HEK293 (cell line): ENCODE measurements around the gene KLHL21.
A peak's percentile ranks its signal among the peaks of the same experiment; 100 is the strongest.

Source experiments
- FEZF1 ChIP-seq: fragments of 450-650 bp; formaldehyde crosslinking; IDR thresholded peaks from 2 replicates; pipeline ENCODE4 v1.5.1; 2016; ENCODE audit warnings: missing biosample characterization, missing genetic modification characterization
- HOXD13 ChIP-seq: sonication (generic); formaldehyde crosslinking; IDR thresholded peaks from 2 replicates; pipeline ENCODE4 v1.8.0; 2022; ENCODE audit warnings: missing genetic modification reagents, borderline replicate concordance
- IKZF3 ChIP-seq: fragments of 450-650 bp; IDR thresholded peaks from 2 replicates; pipeline ENCODE4 v1.5.0; 2018; ENCODE audit warnings: missing biosample characterization, mild to moderate bottlenecking, missing genetic modification characterization, moderate library complexity
- PRDM1 ChIP-seq: fragments of 450-650 bp; formaldehyde crosslinking; IDR thresholded peaks from 2 replicates; pipeline ENCODE4; 2016; ENCODE audit warnings: missing biosample characterization, missing genetic modification characterization
- SP7 ChIP-seq: fragments of 450-650 bp; formaldehyde crosslinking; IDR thresholded peaks from 2 replicates; pipeline ENCODE4 v1.5.1; 2016; ENCODE audit warnings: missing biosample characterization, missing genetic modification characterization
- WT1 ChIP-seq: fragments of 450-650 bp; formaldehyde crosslinking; IDR thresholded peaks from 2 replicates; pipeline ENCODE4 v1.5.1; 2016; ENCODE audit warnings: missing biosample characterization, missing genetic modification characterization
- YY1 ChIP-seq: fragments of 450-650 bp; formaldehyde crosslinking; IDR thresholded peaks from 2 replicates; pipeline ENCODE4 v1.5.1; 2018; ENCODE audit warnings: missing biosample characterization, missing genetic modification characterization
- ZBTB48 ChIP-seq: fragments of 450-650 bp; formaldehyde crosslinking; IDR thresholded peaks from 2 replicates; pipeline ENCODE4 v1.5.1; 2016; ENCODE audit warnings: missing biosample characterization, missing genetic modification characterization
- ZFP41 ChIP-seq: fragments of 450-650 bp; formaldehyde crosslinking; IDR thresholded peaks from 2 replicates; pipeline ENCODE4 v1.5.1; 2016; ENCODE audit warnings: missing biosample characterization, missing genetic modification characterization, borderline replicate concordance
- ZNF121 ChIP-seq: fragments of 450-650 bp; formaldehyde crosslinking; IDR thresholded peaks from 2 replicates; pipeline ENCODE4 v1.5.1; 2016; ENCODE audit warnings: missing biosample characterization, missing genetic modification characterization
- ZNF146 ChIP-seq: fragments of 450-650 bp; formaldehyde crosslinking; IDR thresholded peaks from 2 replicates; pipeline ENCODE4 v1.5.1; 2016; ENCODE audit warnings: missing biosample characterization, missing genetic modification characterization
- ZNF2 ChIP-seq: fragments of 450-650 bp; formaldehyde crosslinking; IDR thresholded peaks from 2 replicates; pipeline ENCODE4 v1.5.1; 2016; ENCODE audit warnings: missing biosample characterization, missing genetic modification characterization
- ZNF221 ChIP-seq: fragments of 450-650 bp; formaldehyde crosslinking; IDR thresholded peaks from 2 replicates; pipeline ENCODE4 v1.5.1; 2017; ENCODE audit warnings: missing biosample characterization, missing genetic modification characterization, borderline replicate concordance
- ZNF501 ChIP-seq: fragments of 450-650 bp; formaldehyde crosslinking; IDR thresholded peaks from 2 replicates; pipeline ENCODE4 v1.5.1; 2016; ENCODE audit warnings: missing biosample characterization, missing genetic modification characterization
- ZNF514 ChIP-seq: fragments of 450-650 bp; formaldehyde crosslinking; IDR thresholded peaks from 2 replicates; pipeline ENCODE4 v1.5.1; 2016; ENCODE audit warnings: missing biosample characterization, missing genetic modification characterization
- ZNF521 ChIP-seq: fragments of 450-650 bp; formaldehyde crosslinking; IDR thresholded peaks from 2 replicates; pipeline ENCODE4 v1.5.1; 2017; ENCODE audit warnings: missing biosample characterization, mild to moderate bottlenecking, missing genetic modification characterization
- ZNF549 ChIP-seq: fragments of 450-650 bp; IDR thresholded peaks from 2 replicates; pipeline ENCODE4 v1.5.1; 2018; ENCODE audit warnings: missing biosample characterization, missing genetic modification characterization, mild to moderate bottlenecking, inconsistent platforms, moderate library complexity
- ZNF585B ChIP-seq: fragments of 450-650 bp; formaldehyde crosslinking; IDR thresholded peaks from 2 replicates; pipeline ENCODE4 v1.5.1; 2016; ENCODE audit warnings: missing biosample characterization, missing genetic modification characterization
- ZNF610 ChIP-seq: fragments of 450-650 bp; formaldehyde crosslinking; IDR thresholded peaks from 2 replicates; pipeline ENCODE4 v1.5.1; 2016; ENCODE audit warnings: missing biosample characterization, missing genetic modification characterization, borderline replicate concordance
- ZNF623 ChIP-seq: fragments of 450-650 bp; formaldehyde crosslinking; IDR thresholded peaks from 2 replicates; pipeline ENCODE4 v1.5.1; 2016; ENCODE audit warnings: missing biosample characterization, missing genetic modification characterization
- ZNF624 ChIP-seq: fragments of 450-650 bp; formaldehyde crosslinking; IDR thresholded peaks from 2 replicates; pipeline ENCODE4 v1.5.1; 2017; ENCODE audit warnings: missing biosample characterization, missing genetic modification characterization
- ZNF626 ChIP-seq: fragments of 450-650 bp; sonication (Bioruptor Pico); formaldehyde crosslinking; IDR thresholded peaks from 2 replicates; pipeline ENCODE4 v1.5.1; 2018; ENCODE audit warnings: missing biosample characterization, missing genetic modification characterization, inconsistent platforms
- ZNF664 ChIP-seq: fragments of 450-650 bp; formaldehyde crosslinking; IDR thresholded peaks from 2 replicates; pipeline ENCODE4 v1.5.1; 2016; ENCODE audit warnings: missing biosample characterization, missing genetic modification characterization
- ZNF670 ChIP-seq: fragments of 450-650 bp; formaldehyde crosslinking; IDR thresholded peaks from 2 replicates; pipeline ENCODE4 v1.5.1; 2016; ENCODE audit warnings: missing biosample characterization, missing genetic modification characterization, low read depth
- TF ChIP-seq, protein P1 (sequence below): fragments of 450-650 bp; formaldehyde crosslinking; IDR thresholded peaks from 2 replicates; pipeline ENCODE4 v1.5.1; 2016; ENCODE audit warnings: missing biosample characterization, missing genetic modification characterization
- TF ChIP-seq, protein P2 (sequence below): fragments of 450-650 bp; formaldehyde crosslinking; IDR thresholded peaks from 2 replicates; pipeline ENCODE4 v1.5.1; 2016; ENCODE audit warnings: missing biosample characterization, missing genetic modification characterization
- TF ChIP-seq, protein P3 (sequence below): fragments of 450-650 bp; formaldehyde crosslinking; IDR thresholded peaks from 2 replicates; pipeline ENCODE4 v1.5.1; 2016; ENCODE audit warnings: missing biosample characterization, missing genetic modification characterization
- TF ChIP-seq, protein P4 (sequence below): fragments of 450-650 bp; formaldehyde crosslinking; IDR thresholded peaks from 2 replicates; pipeline ENCODE4 v1.5.1; 2016; ENCODE audit warnings: missing biosample characterization, missing genetic modification characterization, borderline replicate concordance
- TF ChIP-seq, protein P5 (sequence below): fragments of 450-650 bp; formaldehyde crosslinking; IDR thresholded peaks from 2 replicates; pipeline ENCODE4 v1.5.1; 2016; ENCODE audit warnings: missing biosample characterization, missing genetic modification characterization
- TF ChIP-seq, protein P6 (sequence below): fragments of 450-650 bp; formaldehyde crosslinking; IDR thresholded peaks from 2 replicates; pipeline ENCODE4 v1.5.1; 2016; ENCODE audit warnings: missing biosample characterization, missing genetic modification characterization
- TF ChIP-seq, protein P7 (sequence below): fragments of 450-650 bp; formaldehyde crosslinking; IDR thresholded peaks from 2 replicates; pipeline ENCODE4 v1.5.1; 2016; ENCODE audit warnings: missing biosample characterization, missing genetic modification characterization

Gene KLHL21

DNA sequence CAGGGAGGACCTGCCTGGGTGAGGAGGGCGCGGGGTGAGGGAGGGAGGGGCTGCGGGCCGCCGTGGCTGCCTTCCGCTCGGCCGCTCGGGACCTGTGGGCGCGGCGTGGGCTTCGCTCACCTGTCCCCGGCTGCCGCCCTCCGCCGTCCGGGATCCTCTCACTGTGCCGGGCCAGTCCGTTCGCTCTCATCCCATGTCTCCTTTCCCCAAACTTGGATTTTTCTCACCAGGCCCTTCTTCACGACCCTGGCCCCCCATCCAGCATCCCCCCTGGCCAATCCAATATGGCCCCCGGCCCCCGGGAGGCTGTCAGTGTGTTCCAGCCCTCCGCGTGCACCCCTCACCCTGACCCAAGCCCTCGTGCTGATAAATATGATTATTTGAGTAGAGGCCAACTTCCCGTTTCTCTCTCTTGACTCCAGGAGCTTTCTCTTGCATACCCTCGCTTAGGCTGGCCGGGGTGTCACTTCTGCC, 22.5 kb downstream of the KLHL21 start (continued):
- TF ChIP-seq ZNF670 (no peak), ZNF664 (tag by site-specific recombination) (no peak), FEZF1 (no peak), PRDM1 (tag by site-specific recombination) (no peak), ZNF221 (tag by site-specific recombination) (no peak), ZNF2 (no peak), ZNF521 (tag by site-specific recombination) (no peak), HOXD13 (CRISPR knock-in tag) (no peak), WT1 (tag by site-specific recombination) (no peak), IKZF3 (tag by site-specific recombination) (no peak), ZNF121 (no peak), ZNF610 (tag by site-specific recombination) (no peak), ZNF514 (tag by site-specific recombination) (no peak), YY1 (tag by site-specific recombination) (peak; percentile 69; the same call in 1 of the 2 replicates), ZNF626 (tag by site-specific recombination) (no peak), ZNF549 (tag by site-specific recombination) (no peak), ZNF623 (no peak), SP7 (0 out of 2 replicates have a peak, but pooled peaks have one; percentile 49), ZNF585B (tag by site-specific recombination) (no peak), ZBTB48 (tag by site-specific recombination) (no peak), ZNF624 (tag by site-specific recombination) (no peak), ZNF146 (tag by site-specific recombination) (no peak), ZNF501 (peak; percentile 80), ZFP41 (tag by site-specific recombination) (no peak)
- TF ChIP-seq, protein P1, sequence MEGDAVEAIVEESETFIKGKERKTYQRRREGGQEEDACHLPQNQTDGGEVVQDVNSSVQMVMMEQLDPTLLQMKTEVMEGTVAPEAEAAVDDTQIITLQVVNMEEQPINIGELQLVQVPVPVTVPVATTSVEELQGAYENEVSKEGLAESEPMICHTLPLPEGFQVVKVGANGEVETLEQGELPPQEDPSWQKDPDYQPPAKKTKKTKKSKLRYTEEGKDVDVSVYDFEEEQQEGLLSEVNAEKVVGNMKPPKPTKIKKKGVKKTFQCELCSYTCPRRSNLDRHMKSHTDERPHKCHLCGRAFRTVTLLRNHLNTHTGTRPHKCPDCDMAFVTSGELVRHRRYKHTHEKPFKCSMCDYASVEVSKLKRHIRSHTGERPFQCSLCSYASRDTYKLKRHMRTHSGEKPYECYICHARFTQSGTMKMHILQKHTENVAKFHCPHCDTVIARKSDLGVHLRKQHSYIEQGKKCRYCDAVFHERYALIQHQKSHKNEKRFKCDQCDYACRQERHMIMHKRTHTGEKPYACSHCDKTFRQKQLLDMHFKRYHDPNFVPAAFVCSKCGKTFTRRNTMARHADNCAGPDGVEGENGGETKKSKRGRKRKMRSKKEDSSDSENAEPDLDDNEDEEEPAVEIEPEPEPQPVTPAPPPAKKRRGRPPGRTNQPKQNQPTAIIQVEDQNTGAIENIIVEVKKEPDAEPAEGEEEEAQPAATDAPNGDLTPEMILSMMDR, result no peak
- TF ChIP-seq, protein P2, sequence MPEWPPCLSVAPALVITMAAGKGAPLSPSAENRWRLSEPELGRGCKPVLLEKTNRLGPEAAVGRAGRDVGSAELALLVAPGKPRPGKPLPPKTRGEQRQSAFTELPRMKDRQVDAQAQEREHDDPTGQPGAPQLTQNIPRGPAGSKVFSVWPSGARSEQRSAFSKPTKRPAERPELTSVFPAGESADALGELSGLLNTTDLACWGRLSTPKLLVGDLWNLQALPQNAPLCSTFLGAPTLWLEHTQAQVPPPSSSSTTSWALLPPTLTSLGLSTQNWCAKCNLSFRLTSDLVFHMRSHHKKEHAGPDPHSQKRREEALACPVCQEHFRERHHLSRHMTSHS (tag by site-specific recombination), result no peak
- TF ChIP-seq, protein P3, sequence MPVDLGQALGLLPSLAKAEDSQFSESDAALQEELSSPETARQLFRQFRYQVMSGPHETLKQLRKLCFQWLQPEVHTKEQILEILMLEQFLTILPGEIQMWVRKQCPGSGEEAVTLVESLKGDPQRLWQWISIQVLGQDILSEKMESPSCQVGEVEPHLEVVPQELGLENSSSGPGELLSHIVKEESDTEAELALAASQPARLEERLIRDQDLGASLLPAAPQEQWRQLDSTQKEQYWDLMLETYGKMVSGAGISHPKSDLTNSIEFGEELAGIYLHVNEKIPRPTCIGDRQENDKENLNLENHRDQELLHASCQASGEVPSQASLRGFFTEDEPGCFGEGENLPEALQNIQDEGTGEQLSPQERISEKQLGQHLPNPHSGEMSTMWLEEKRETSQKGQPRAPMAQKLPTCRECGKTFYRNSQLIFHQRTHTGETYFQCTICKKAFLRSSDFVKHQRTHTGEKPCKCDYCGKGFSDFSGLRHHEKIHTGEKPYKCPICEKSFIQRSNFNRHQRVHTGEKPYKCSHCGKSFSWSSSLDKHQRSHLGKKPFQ, result no peak
- TF ChIP-seq, protein P4, sequence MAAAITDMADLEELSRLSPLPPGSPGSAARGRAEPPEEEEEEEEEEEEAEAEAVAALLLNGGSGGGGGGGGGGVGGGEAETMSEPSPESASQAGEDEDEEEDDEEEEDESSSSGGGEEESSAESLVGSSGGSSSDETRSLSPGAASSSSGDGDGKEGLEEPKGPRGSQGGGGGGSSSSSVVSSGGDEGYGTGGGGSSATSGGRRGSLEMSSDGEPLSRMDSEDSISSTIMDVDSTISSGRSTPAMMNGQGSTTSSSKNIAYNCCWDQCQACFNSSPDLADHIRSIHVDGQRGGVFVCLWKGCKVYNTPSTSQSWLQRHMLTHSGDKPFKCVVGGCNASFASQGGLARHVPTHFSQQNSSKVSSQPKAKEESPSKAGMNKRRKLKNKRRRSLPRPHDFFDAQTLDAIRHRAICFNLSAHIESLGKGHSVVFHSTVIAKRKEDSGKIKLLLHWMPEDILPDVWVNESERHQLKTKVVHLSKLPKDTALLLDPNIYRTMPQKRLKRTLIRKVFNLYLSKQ (tag by site-specific recombination), result no peak
- TF ChIP-seq, protein P5, sequence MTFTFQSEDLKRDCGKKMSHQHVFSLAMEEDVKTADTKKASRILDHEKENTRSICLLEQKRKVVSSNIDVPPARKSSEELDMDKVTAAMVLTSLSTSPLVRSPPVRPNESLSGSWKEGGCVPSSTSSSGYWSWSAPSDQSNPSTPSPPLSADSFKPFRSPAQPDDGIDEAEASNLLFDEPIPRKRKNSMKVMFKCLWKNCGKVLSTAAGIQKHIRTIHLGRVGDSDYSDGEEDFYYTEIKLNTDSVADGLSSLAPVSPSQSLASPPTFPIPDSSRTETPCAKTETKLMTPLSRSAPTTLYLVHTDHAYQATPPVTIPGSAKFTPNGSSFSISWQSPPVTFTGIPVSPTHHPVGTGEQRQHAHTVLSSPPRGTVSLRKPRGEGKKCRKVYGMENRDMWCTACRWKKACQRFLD (tag by site-specific recombination), result no peak
- TF ChIP-seq, protein P6, sequence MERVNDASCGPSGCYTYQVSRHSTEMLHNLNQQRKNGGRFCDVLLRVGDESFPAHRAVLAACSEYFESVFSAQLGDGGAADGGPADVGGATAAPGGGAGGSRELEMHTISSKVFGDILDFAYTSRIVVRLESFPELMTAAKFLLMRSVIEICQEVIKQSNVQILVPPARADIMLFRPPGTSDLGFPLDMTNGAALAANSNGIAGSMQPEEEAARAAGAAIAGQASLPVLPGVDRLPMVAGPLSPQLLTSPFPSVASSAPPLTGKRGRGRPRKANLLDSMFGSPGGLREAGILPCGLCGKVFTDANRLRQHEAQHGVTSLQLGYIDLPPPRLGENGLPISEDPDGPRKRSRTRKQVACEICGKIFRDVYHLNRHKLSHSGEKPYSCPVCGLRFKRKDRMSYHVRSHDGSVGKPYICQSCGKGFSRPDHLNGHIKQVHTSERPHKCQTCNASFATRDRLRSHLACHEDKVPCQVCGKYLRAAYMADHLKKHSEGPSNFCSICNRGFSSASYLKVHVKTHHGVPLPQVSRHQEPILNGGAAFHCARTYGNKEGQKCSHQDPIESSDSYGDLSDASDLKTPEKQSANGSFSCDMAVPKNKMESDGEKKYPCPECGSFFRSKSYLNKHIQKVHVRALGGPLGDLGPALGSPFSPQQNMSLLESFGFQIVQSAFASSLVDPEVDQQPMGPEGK (tag by site-specific recombination), result no peak; the same call in 1 of the 2 replicates
- TF ChIP-seq, protein P7, sequence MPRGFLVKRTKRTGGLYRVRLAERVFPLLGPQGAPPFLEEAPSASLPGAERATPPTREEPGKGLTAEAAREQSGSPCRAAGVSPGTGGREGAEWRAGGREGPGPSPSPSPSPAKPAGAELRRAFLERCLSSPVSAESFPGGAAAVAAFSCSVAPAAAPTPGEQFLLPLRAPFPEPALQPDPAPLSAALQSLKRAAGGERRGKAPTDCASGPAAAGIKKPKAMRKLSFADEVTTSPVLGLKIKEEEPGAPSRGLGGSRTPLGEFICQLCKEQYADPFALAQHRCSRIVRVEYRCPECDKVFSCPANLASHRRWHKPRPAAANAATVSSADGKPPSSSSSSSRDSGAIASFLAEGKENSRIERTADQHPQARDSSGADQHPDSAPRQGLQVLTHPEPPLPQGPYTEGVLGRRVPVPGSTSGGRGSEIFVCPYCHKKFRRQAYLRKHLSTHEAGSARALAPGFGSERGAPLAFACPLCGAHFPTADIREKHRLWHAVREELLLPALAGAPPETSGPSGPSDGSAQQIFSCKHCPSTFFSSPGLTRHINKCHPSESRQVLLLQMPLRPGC (tag by site-specific recombination), result 0 out of 2 replicates have a peak, but pooled peaks have one; percentile 40
